Mesenchymal stem cell (in vitro differentiated cells and primary cell): ENCODE measurements around the gene LIFR.
A peak's percentile ranks its signal among the peaks of the same experiment; 100 is the strongest.

Source experiments
- DNase-seq: peaks from one replicate; pipeline ENCODE4 v3.0.0-alpha.2; 2013
- H2AFZ ChIP-seq: one replicate; pipeline ENCODE4 v1.6.1; 2013; ENCODE audit warnings: low read depth, mild to moderate bottlenecking, control low read depth, inconsistent platforms, low read length, moderate library complexity
- H2AK5ac ChIP-seq: 2 replicates; pipeline ENCODE4 v1.6.1; 2013; ENCODE audit warnings: low read length, moderate library complexity, mild to moderate bottlenecking, inconsistent platforms; ENCODE audit not compliant: severe bottlenecking
- H2BK120ac ChIP-seq: one replicate; pipeline ENCODE4 v1.6.1; 2013; ENCODE audit warnings: low read depth, mild to moderate bottlenecking, inconsistent platforms, low read length, moderate library complexity
- H2BK12ac ChIP-seq, 2 experiments: one replicate each; pipeline ENCODE4 v1.6.1; 2013; ENCODE audit warnings: inconsistent platforms in 2 of 2, low read length in 2 of 2, mild to moderate bottlenecking in 2 of 2, moderate library complexity in 2 of 2, control low read depth in 1 of 2
- H2BK15ac ChIP-seq: one replicate; pipeline ENCODE4 v1.6.1; 2013; ENCODE audit warnings: mild to moderate bottlenecking, low read depth, inconsistent platforms; ENCODE audit not compliant: poor library complexity, severe bottlenecking
- H2BK5ac ChIP-seq: 2 replicates; pipeline ENCODE4 v1.6.1; 2013; ENCODE audit warnings: low read depth, mild to moderate bottlenecking, low read length, control low read depth, inconsistent platforms; ENCODE audit not compliant: poor library complexity, severe bottlenecking
- H3K14ac ChIP-seq, 2 experiments: one replicate each; pipeline ENCODE4 v1.6.1; 2013; ENCODE audit warnings: inconsistent platforms in 2 of 2, low read length in 2 of 2, control low read depth in 1 of 2, mild to moderate bottlenecking in 1 of 2, moderate library complexity in 1 of 2
- H3K18ac ChIP-seq, 2 experiments: one replicate each; pipeline ENCODE4 v1.6.1; 2013; ENCODE audit warnings: inconsistent platforms in 2 of 2, low read length in 2 of 2, control low read depth in 1 of 2, low read depth in 1 of 2, mild to moderate bottlenecking in 1 of 2
- H3K23ac ChIP-seq, 2 experiments: one replicate each; pipeline ENCODE4 v1.6.1; 2013; ENCODE audit warnings: inconsistent platforms in 2 of 2, low read length in 2 of 2, mild to moderate bottlenecking in 2 of 2, moderate library complexity in 2 of 2, control low read depth in 1 of 2
- H3K27ac ChIP-seq: 2 replicates; pipeline ENCODE4 v1.5.1; 2013; ENCODE audit warnings: mild to moderate bottlenecking, moderate library complexity, low read length, control low read depth, inconsistent platforms; ENCODE audit not compliant: poor library complexity, severe bottlenecking
- H3K27me3 ChIP-seq, 2 experiments: 2 replicates each; pipeline versions ENCODE4 v1.6.1 to v1.7.0; 2013; ENCODE audit warnings: low read length in 2 of 2, mild to moderate bottlenecking in 2 of 2, moderate library complexity in 2 of 2, control low read depth in 1 of 2, inconsistent platforms in 1 of 2; ENCODE audit not compliant: control insufficient read depth in 1 of 2, insufficient read depth in 1 of 2
- H3K36me3 ChIP-seq, 2 experiments: 2 replicates each; pipeline versions ENCODE4 v1.6.1 to v1.7.0; 2013; ENCODE audit warnings: low read length in 2 of 2, control low read depth in 1 of 2, inconsistent platforms in 1 of 2, low read depth in 1 of 2, mild to moderate bottlenecking in 1 of 2; ENCODE audit not compliant: insufficient read depth in 2 of 2, control insufficient read depth in 1 of 2
- H3K4ac ChIP-seq, 2 experiments: one replicate each; pipeline ENCODE4 v1.6.1; 2013; ENCODE audit warnings: inconsistent platforms in 2 of 2, low read length in 2 of 2, mild to moderate bottlenecking in 2 of 2, moderate library complexity in 2 of 2, control low read depth in 1 of 2, low read depth in 1 of 2
- H3K4me1 ChIP-seq: 2 replicates; pipeline ENCODE4 v1.6.1; 2013; ENCODE audit warnings: low read depth, low read length, control low read depth; ENCODE audit not compliant: control insufficient read depth, insufficient read depth
- H3K4me2 ChIP-seq: 2 replicates; pipeline ENCODE4 v1.6.1; 2013; ENCODE audit warnings: low read length, mild to moderate bottlenecking, inconsistent platforms; ENCODE audit not compliant: poor library complexity, severe bottlenecking
- H3K4me3 ChIP-seq, 2 experiments: 2 replicates each; pipeline versions ENCODE4 v1.5.1 to v1.7.0; 2013; ENCODE audit warnings: low read length in 2 of 2, mild to moderate bottlenecking in 2 of 2, control low read depth in 1 of 2, low read depth in 1 of 2; ENCODE audit not compliant: insufficient read depth in 1 of 2
- H3K79me1 ChIP-seq: replicated peaks from 2 replicates; pipeline ENCODE4 v1.6.1; 2013; ENCODE audit warnings: mild to moderate bottlenecking, control low read depth, low read length, inconsistent platforms; ENCODE audit not compliant: poor library complexity, severe bottlenecking
- H3K9ac ChIP-seq: 2 replicates; pipeline ENCODE4 v1.7.0; 2013; ENCODE audit warnings: mild to moderate bottlenecking, low read length, moderate library complexity
- H3K9me3 ChIP-seq: 2 replicates; pipeline ENCODE4 v1.7.0; 2013; ENCODE audit warnings: mild to moderate bottlenecking, low read length; ENCODE audit not compliant: control insufficient read depth
- H4K8ac ChIP-seq: one replicate; pipeline ENCODE4 v1.6.1; 2013; ENCODE audit warnings: inconsistent platforms, mild to moderate bottlenecking, low read length, moderate library complexity
- H4K91ac ChIP-seq: one replicate; pipeline ENCODE4 v1.6.1; 2013; ENCODE audit warnings: mild to moderate bottlenecking, low read length, inconsistent platforms
- WGBS: methylation state at CpG from one replicate; pipeline ENCODE4 v1.1.7; 2013; ENCODE audit warnings: mixed read lengths; 5-methylcytosine and 5-hydroxymethylcytosine counted together

The LIFR gene

GRCh38 chr5:38452201-38452600 is 104.2 kb downstream of the LIFR start:
- Histone ChIP-seq H4K8ac (no peak overlapping the region), H3K4me2 (no peak overlapping the region), H3K36me3 (peaks cover 0 to 18% of the 10 kb centered on the region in 2 experiments), H3K4ac (no peak overlapping the region), H2BK120ac (no peak overlapping the region), H3K4me1 (peaks cover 5% of the 10 kb centered on the region), H3K4me3 (no peak overlapping the region), H2BK5ac (no peak overlapping the region), H3K14ac (no peak overlapping the region), H2AK5ac (no peak overlapping the region), H3K79me1 (no peaks in the 10 kb centered on the region), H2BK15ac (no peak overlapping the region), H2BK12ac (no peak overlapping the region), H2AFZ (no peak overlapping the region), H3K23ac (no peak overlapping the region), H3K27me3 (peaks cover 0 to 4% of the 10 kb centered on the region in 2 experiments), H3K9ac (no peak overlapping the region), H3K27ac (no peak overlapping the region), H3K18ac (no peak overlapping the region), H3K9me3 (no peaks in the 10 kb centered on the region), H4K91ac (no peak overlapping the region)
- no peak for DNase-seq
- 94% methylated on average over 4 of the region's 4 CpGs for WGBS

DNA sequence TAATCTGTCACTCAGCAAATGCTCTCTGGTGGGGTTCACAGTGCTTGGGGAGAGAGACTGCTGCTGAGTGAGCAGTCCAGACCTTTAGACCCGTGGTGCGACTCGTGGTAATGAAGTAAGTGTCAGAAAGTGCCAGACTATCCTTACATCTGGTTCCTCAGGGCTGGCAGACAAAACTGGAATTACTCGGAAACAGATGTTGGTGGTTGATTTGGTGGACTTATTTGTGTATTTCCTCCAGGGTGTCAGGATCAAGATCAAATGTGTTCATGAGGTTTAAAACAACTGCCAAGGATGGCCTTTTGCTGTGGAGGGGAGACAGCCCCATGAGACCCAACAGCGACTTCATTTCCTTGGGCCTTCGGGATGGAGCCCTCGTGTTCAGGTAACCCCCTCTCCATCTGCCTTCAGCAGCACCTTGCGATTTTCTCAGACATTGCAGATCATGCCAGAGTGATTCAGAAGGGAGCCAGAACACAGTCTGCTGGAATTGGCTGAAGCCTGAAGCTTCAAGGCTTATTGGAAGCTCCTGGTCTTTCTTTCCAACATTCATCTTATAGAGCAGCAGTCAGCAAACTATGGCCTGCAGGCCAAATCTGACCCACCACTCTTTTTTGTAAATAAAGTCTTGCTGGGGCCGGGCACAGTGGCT is 105.2 kb downstream of the LIFR start:
- H2AK5ac ChIP-seq = peak overlapping the region; percentile 10
- H3K23ac ChIP-seq = no peak overlapping the region
- H3K4me1 ChIP-seq = peaks cover 5% of the 10 kb centered on the region
- H3K79me1 ChIP-seq = no peaks in the 10 kb centered on the region
- H3K9me3 ChIP-seq = no peaks in the 10 kb centered on the region
- no peak overlapping the region for H2BK5ac ChIP-seq
- no peak overlapping the region for H3K14ac ChIP-seq
- H4K8ac ChIP-seq = no peak overlapping the region
- no peak overlapping the region for H2BK120ac ChIP-seq
- H3K4me3 ChIP-seq = peak overlapping the region in 1 of 2 experiments; percentile 8
- no peak overlapping the region for H3K4me2 ChIP-seq
- H3K27me3 ChIP-seq = peaks cover 0 to 4% of the 10 kb centered on the region in 2 experiments
- peaks cover 0 to 18% of the 10 kb centered on the region in 2 experiments for H3K36me3 ChIP-seq
- H2BK15ac ChIP-seq = no peak overlapping the region
- H3K9ac ChIP-seq = no peak overlapping the region
- no peak overlapping the region for H2AFZ ChIP-seq
- H3K27ac ChIP-seq = no peak overlapping the region
- 94% methylated on average over 9 of the region's 9 CpGs for WGBS
- peak overlapping the region in 1 of 2 experiments; percentile 82 for H3K4ac ChIP-seq
- no peak for DNase-seq
- no peak overlapping the region for H2BK12ac ChIP-seq
- no peak overlapping the region for H3K18ac ChIP-seq
- H4K91ac ChIP-seq = no peak overlapping the region

- no peak overlapping the region for H2AFZ ChIP-seq
- H3K4me3 ChIP-seq = peak overlapping the region in 1 of 2 experiments; percentile 8
- H3K9ac ChIP-seq = no peak overlapping the region
- peaks cover 4% of the 10 kb centered on the region for H3K4me1 ChIP-seq
- DNase-seq = no peak
- H4K8ac ChIP-seq = no peak overlapping the region
- WGBS = 97% methylated on average over 6 of the region's 6 CpGs
- H3K14ac ChIP-seq = no peak overlapping the region
- no peaks in the 10 kb centered on the region for H3K9me3 ChIP-seq
- no peak overlapping the region for H3K4ac ChIP-seq
- H2BK15ac ChIP-seq = no peak overlapping the region
- H2BK12ac ChIP-seq = peak overlapping the region in 1 of 2 experiments; percentile 47
- H3K23ac ChIP-seq = no peak overlapping the region
- peaks cover 0 to 4% of the 10 kb centered on the region in 2 experiments for H3K27me3 ChIP-seq
- H4K91ac ChIP-seq = no peak overlapping the region
- H2BK5ac ChIP-seq = no peak overlapping the region
- no peak overlapping the region for H2AK5ac ChIP-seq
- peaks cover 0 to 18% of the 10 kb centered on the region in 2 experiments for H3K36me3 ChIP-seq
- no peak overlapping the region for H2BK120ac ChIP-seq
- no peak overlapping the region for H3K27ac ChIP-seq
- H3K4me2 ChIP-seq = no peak overlapping the region
- no peaks in the 10 kb centered on the region for H3K79me1 ChIP-seq
- no peak overlapping the region for H3K18ac ChIP-seq
Observed at GRCh38 chr5:38450627-38451026, 105.8 kb downstream of the LIFR start.

DNA sequence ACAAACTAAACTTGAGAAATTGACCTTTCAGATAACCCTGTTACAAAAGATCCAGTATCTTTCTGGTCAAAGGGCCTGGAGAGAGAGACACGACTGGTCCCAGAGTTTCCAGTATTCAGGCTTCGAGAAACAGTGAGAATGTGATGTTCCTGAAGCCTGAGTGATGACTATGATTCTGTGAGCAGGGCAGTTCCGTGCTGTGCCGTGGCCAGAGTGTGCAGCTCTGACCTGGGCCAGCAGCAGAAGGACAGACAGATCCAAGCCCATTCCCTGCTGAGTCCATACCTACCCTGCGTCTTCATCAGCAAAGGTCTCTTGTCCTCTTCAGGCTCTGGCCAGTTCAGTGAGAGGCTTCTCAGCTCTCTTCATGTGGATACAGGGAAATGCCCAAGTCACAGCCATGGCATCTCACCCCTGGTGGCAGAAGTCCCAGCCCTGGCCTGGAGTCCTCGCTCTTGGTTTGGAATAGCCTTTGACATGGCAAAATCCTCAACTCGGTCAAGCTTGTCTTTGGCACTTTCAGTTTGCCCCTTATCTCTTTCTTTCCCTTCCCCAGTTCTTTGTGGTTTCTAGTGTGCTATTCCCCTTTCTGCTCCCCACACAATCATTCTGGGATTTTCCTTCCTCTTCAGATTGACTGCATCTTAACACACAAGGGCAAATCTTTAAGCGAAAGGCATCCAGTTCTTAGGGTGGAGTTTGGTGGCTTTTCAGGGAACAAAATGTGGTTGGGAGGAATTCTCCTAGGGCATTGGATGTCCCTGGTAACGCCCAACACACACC is 107.7 kb downstream of the LIFR start:
- Histone ChIP-seq H2BK120ac (no peak overlapping the region), H3K4ac (no peak overlapping the region), H3K36me3 (peaks cover 0 to 18% of the 10 kb centered on the region in 2 experiments), H4K91ac (no peak overlapping the region), H2AFZ (no peak overlapping the region), H3K27ac (no peak overlapping the region), H3K14ac (no peak overlapping the region), H3K79me1 (no peaks in the 10 kb centered on the region), H3K18ac (peak overlapping the region; percentile 67 to 82), H2AK5ac (no peak overlapping the region), H3K4me2 (no peak overlapping the region), H2BK15ac (no peak overlapping the region), H3K9me3 (no peaks in the 10 kb centered on the region), H2BK12ac (peak overlapping the region; percentile 28 to 79), H3K4me1 (peaks cover 2% of the 10 kb centered on the region), H2BK5ac (no peak overlapping the region), H3K9ac (peak overlapping the region; percentile 2), H3K23ac (no peak overlapping the region), H3K27me3 (peaks cover 0 to 4% of the 10 kb centered on the region in 2 experiments), H3K4me3 (no peak overlapping the region), H4K8ac (peak overlapping the region; percentile 51)
- 91% methylated on average over 9 of the region's 9 CpGs for WGBS
- DNase-seq = peak; percentile 44
